DND-41 (cell line): ENCODE measurements around the gene ZNF726.

Source experiments
- ATAC-seq: fragments of 200-7000 bp; cut with Tn5 transposase; 3 replicates; pipeline ENCODE4 v1.9.1; 2021; ENCODE audit warnings: low read depth; ENCODE audit not compliant: insufficient read depth
- DNase-seq: peaks from one replicate; pipeline ENCODE4 v3.0.0-alpha.2; 2020
- H2AFZ ChIP-seq: 2 replicates; pipeline ENCODE4 v1.6.0; 2012; ENCODE audit warnings: low read depth, low read length
- H3K27ac ChIP-seq: 2 replicates; pipeline ENCODE4 v1.5.1; 2012; ENCODE audit warnings: low read length, inconsistent platforms
- H3K27me3 ChIP-seq: fragments of 200-600 bp; sonication (generic); 2 replicates; pipeline ENCODE4 v1.6.0; 2012; ENCODE audit warnings: low read length, mild to moderate bottlenecking, inconsistent platforms; ENCODE audit not compliant: insufficient read depth, poor library complexity
- H3K36me3 ChIP-seq: 2 replicates; pipeline ENCODE4 v1.5.1; 2012; ENCODE audit warnings: low read length, inconsistent platforms; ENCODE audit not compliant: insufficient read depth
- H3K4me1 ChIP-seq: 2 replicates; pipeline ENCODE4 v1.5.1; 2012; ENCODE audit warnings: mild to moderate bottlenecking, low read length; ENCODE audit not compliant: insufficient read depth
- H3K4me2 ChIP-seq: 2 replicates; pipeline ENCODE4 v1.6.0; 2012; ENCODE audit warnings: mild to moderate bottlenecking, moderate library complexity, low read length, inconsistent platforms; ENCODE audit not compliant: insufficient read depth
- H3K4me3 ChIP-seq, 2 experiments: fragments of 200-600 bp in 1 of 2; shearing (Covaris generic) in 1 of 2; 2 replicates each; pipeline ENCODE4 v1.5.1; 2012 to 2016; ENCODE audit warnings: inconsistent platforms in 2 of 2, low read length in 2 of 2, mild to moderate bottlenecking in 2 of 2, low read depth in 1 of 2, moderate library complexity in 1 of 2
- H3K79me2 ChIP-seq: 2 replicates; pipeline ENCODE4 v1.6.0; 2012; ENCODE audit warnings: low read length, inconsistent platforms; ENCODE audit not compliant: insufficient read depth
- H3K9ac ChIP-seq: 2 replicates; pipeline ENCODE4 v1.6.0; 2012; ENCODE audit warnings: low read depth, mild to moderate bottlenecking, inconsistent platforms, low read length, moderate library complexity
- H3K9me3 ChIP-seq: 2 replicates; pipeline ENCODE4 v1.5.1; 2012; ENCODE audit warnings: low read length, moderate library complexity, mild to moderate bottlenecking, inconsistent platforms; ENCODE audit not compliant: insufficient read depth, severe bottlenecking
- H4K20me1 ChIP-seq: 2 replicates; pipeline ENCODE4 v1.6.0; 2012; ENCODE audit warnings: low read length; ENCODE audit not compliant: insufficient read depth
- CTCF ChIP-seq: IDR thresholded peaks from 2 replicates; pipeline ENCODE4 v1.5.1; 2012; ENCODE audit warnings: borderline replicate concordance, low read length, moderate library complexity, mild to moderate bottlenecking; ENCODE audit not compliant: poor library complexity, severe bottlenecking; ENCODE audit errors: extremely low read depth
- EZH2 ChIP-seq: IDR thresholded peaks from 3 replicates; pipeline ENCODE4 v1.6.1; 2012; ENCODE audit warnings: borderline replicate concordance, low read depth, mild to moderate bottlenecking, moderate library complexity, low read length, inconsistent platforms; ENCODE audit not compliant: severe bottlenecking

The ZNF726 gene

GRCh38 chr19:23908165-23908564 is 6.5 kb upstream of the ZNF726 start:
- no peak for ATAC-seq
- TF ChIP-seq CTCF (no peak), EZH2 (no peak)
- peaks cover 20% of the 10 kb centered on the region for H3K9me3 ChIP-seq
- no peaks in the 10 kb centered on the region for H3K79me2 ChIP-seq
- H3K27ac ChIP-seq = no peak overlapping the region
- H2AFZ ChIP-seq = no peak overlapping the region
- H3K4me3 ChIP-seq = no peak overlapping the region
- no peaks in the 10 kb centered on the region for H3K36me3 ChIP-seq
- H3K4me1 ChIP-seq = no peaks in the 10 kb centered on the region
- H3K4me2 ChIP-seq = no peak overlapping the region
- H3K27me3 ChIP-seq = no peaks in the 10 kb centered on the region
- no peak for DNase-seq
- H4K20me1 ChIP-seq = no peaks in the 10 kb centered on the region
- H3K9ac ChIP-seq = no peak overlapping the region

GRCh38 chr19:23909222-23909621 is 5.5 kb upstream of the ZNF726 start:
- Histone ChIP-seq H3K4me1 (peaks cover 6% of the 10 kb centered on the region), H3K27me3 (no peaks in the 10 kb centered on the region), H3K9me3 (peaks cover 14% of the 10 kb centered on the region), H3K79me2 (peaks cover 2% of the 10 kb centered on the region; the same call in 1 of the 2 replicates), H3K36me3 (no peaks in the 10 kb centered on the region), H3K4me2 (no peak overlapping the region), H3K9ac (no peak overlapping the region), H3K27ac (no peak overlapping the region), H2AFZ (no peak overlapping the region), H4K20me1 (no peaks in the 10 kb centered on the region), H3K4me3 (no peak overlapping the region)
- no peak for ATAC-seq
- TF ChIP-seq EZH2 = no peak
- no peak for TF ChIP-seq CTCF
- DNase-seq = no peak

GRCh38 chr19:23913931-23914330 is 755 bp upstream of the ZNF726 start:
- Histone ChIP-seq H2AFZ (peak overlapping the region; percentile 70), H3K36me3 (peaks cover 31% of the 10 kb centered on the region), H3K4me2 (peak overlapping the region; percentile 67), H4K20me1 (peaks cover 3% of the 10 kb centered on the region; the same call in 1 of the 2 replicates), H3K4me1 (peaks cover 35% of the 10 kb centered on the region), H3K27me3 (no peaks in the 10 kb centered on the region), H3K79me2 (peaks cover 49% of the 10 kb centered on the region), H3K9me3 (peaks cover 11% of the 10 kb centered on the region), H3K27ac (peak overlapping the region; percentile 96), H3K4me3 (peak overlapping the region; percentile 80 to 88; a peak in 3 of 4 replicates), H3K9ac (peak overlapping the region; percentile 85)
- no peak for TF ChIP-seq EZH2
- TF ChIP-seq CTCF = no peak
- ATAC-seq (no peak), DNase-seq (no peak)

GRCh38 chr19:23916991-23917390 is 2.3 kb downstream of the ZNF726 start:
- no peak for ATAC-seq
- peaks cover 3% of the 10 kb centered on the region; the same call in 1 of the 2 replicates for H4K20me1 ChIP-seq
- peak overlapping the region; percentile 5 to 88; a peak in 2 of 4 replicates for H3K4me3 ChIP-seq
- no peak overlapping the region for H3K27ac ChIP-seq
- no peak overlapping the region for H3K9ac ChIP-seq
- H3K4me2 ChIP-seq = peak overlapping the region; percentile 67
- peaks cover 61% of the 10 kb centered on the region for H3K36me3 ChIP-seq
- no peak overlapping the region for H2AFZ ChIP-seq
- TF ChIP-seq CTCF = no peak
- no peak for TF ChIP-seq EZH2
- no peaks in the 10 kb centered on the region for H3K27me3 ChIP-seq
- peaks cover 70% of the 10 kb centered on the region for H3K79me2 ChIP-seq
- DNase-seq = no peak
- H3K4me1 ChIP-seq = peaks cover 35% of the 10 kb centered on the region
- H3K9me3 ChIP-seq = peaks cover 12% of the 10 kb centered on the region
